HepG2 (cell line): ENCODE measurements around the gene PTH1R. TPM values are rescaled to one million over a fixed set of nuclear protein-coding genes. Genes with fewer than 3 reads are reported as not detected.

Experiments
- ATAC-seq: fragments of 200-7000 bp; cut with Tn5 transposase; 3 replicates; pipeline ENCODE4 v1.9.1; 2020; ENCODE audit warnings: mild to moderate bottlenecking, moderate library complexity
- BruUV-seq: library from RNA; stranded (reverse); fragments of 400-500 nt; replicated peaks from 2 replicates; lab custom pipeline; 2021; lab: Mats Ljungman, UMichigan
- CTCF ChIA-PET: fragments of 300-600 bp; formaldehyde crosslinking; extraction: SDS; loops from one replicate; lab custom pipeline; 2021; ENCODE audit warnings: low total read pairs, inconsistent platforms, low intra/inter-chr PET ratio; lab: Yijun Ruan, JAX
- POLR2A ChIA-PET: fragments of 350-600 bp; sonication (Branson Sonifier 250); formaldehyde crosslinking; loops from one replicate; lab custom pipeline; 2020; ENCODE audit warnings: antibody characterized with exemption, inconsistent platforms; lab: Yijun Ruan, JAX
- DNase-seq: peaks from one replicate; pipeline ENCODE4 v3.0.0-alpha.2; 2015; ENCODE audit warnings: low spot score
- FAIRE-seq: peaks from 3 replicates; lab custom pipeline; 2011; peaks lifted over from hg19 to GRCh38; lab: Jason Lieb, UNC
- H2AFZ ChIP-seq: one replicate; pipeline ENCODE4 v1.6.1; 2011; ENCODE audit warnings: low read length, inconsistent platforms
- H3K27ac ChIP-seq: fragments of 300-600 bp; 3 replicates; pipeline ENCODE4 v1.8.0; 2011; ENCODE audit warnings: mixed run types, mild to moderate bottlenecking, mixed read lengths, low read length, inconsistent platforms; ENCODE audit not compliant: insufficient read depth; ENCODE audit errors: extremely low read length
- H3K27me3 ChIP-seq, 2 experiments: fragments of 200-600 bp in 1 of 2; 2 replicates in 1 of 2; 3 replicates in 1 of 2; pipeline versions ENCODE4 v1.6.0 to v1.8.0; 2011; ENCODE audit warnings: low read length in 2 of 2, mild to moderate bottlenecking in 2 of 2, moderate library complexity in 2 of 2, inconsistent platforms in 1 of 2; ENCODE audit not compliant: insufficient read depth in 2 of 2, control insufficient read depth in 1 of 2
- H3K36me3 ChIP-seq, 2 experiments: fragments of 200-600 bp in 1 of 2; replicated peaks in 1 of 2; 2 replicates in 1 of 2; 3 replicates in 1 of 2; pipeline versions ENCODE4 v1.5.1 to v1.8.0; 2011; ENCODE audit warnings: low read length in 2 of 2, inconsistent platforms in 1 of 2; ENCODE audit not compliant: insufficient read depth in 2 of 2, control insufficient read depth in 1 of 2
- H3K4me1 ChIP-seq: 2 replicates; pipeline ENCODE4 v1.5.1; 2012; ENCODE audit warnings: low read length, inconsistent platforms; ENCODE audit not compliant: insufficient read depth
- H3K4me2 ChIP-seq: 2 replicates; pipeline ENCODE4 v1.6.0; 2011; ENCODE audit warnings: low read depth, low read length, inconsistent platforms
- H3K4me3 ChIP-seq, 3 experiments: fragments of 200-600 bp in 1 of 3; sonication (generic), shearing (Covaris generic) in 1 of 3; replicated peaks in 1 of 3; 2 replicates each; pipeline ENCODE4 v1.5.1; 2011 to 2016; ENCODE audit warnings: low read length in 3 of 3, inconsistent platforms in 2 of 3, low read depth in 2 of 3, mild to moderate bottlenecking in 2 of 3, control low read depth in 1 of 3, mixed read lengths in 1 of 3; ENCODE audit not compliant: insufficient read depth in 1 of 3
- H3K79me2 ChIP-seq: one replicate; pipeline ENCODE4 v1.6.1; 2011; ENCODE audit warnings: low read length, inconsistent platforms; ENCODE audit not compliant: insufficient read depth
- H3K9ac ChIP-seq: 2 replicates; pipeline ENCODE4 v1.6.0; 2011; ENCODE audit warnings: mild to moderate bottlenecking, low read depth, low read length, inconsistent platforms; ENCODE audit not compliant: insufficient read depth
- H3K9me3 ChIP-seq: 2 replicates; pipeline ENCODE4 v1.5.1; 2012; ENCODE audit warnings: mild to moderate bottlenecking, low read length
- H4K20me1 ChIP-seq: 2 replicates; pipeline ENCODE4 v1.6.0; 2011; ENCODE audit warnings: inconsistent platforms, mild to moderate bottlenecking, low read length, moderate library complexity; ENCODE audit not compliant: insufficient read depth
- ATAD3A ChIP-seq: sonication (generic); formaldehyde crosslinking; IDR thresholded peaks from 2 replicates; pipeline ENCODE4 v1.4.0; 2020; ENCODE audit warnings: missing genetic modification reagents
- BCL6 ChIP-seq: IDR thresholded peaks from 2 replicates; pipeline ENCODE4 v1.6.1; 2016; ENCODE audit warnings: missing genetic modification reagents, missing compliant biosample characterization
- GATA4 ChIP-seq: sonication (generic); IDR thresholded peaks from 2 replicates; pipeline ENCODE4 v1.6.1; 2016; ENCODE audit warnings: antibody characterized with exemption, low read depth, borderline replicate concordance
- JUND ChIP-seq: sonication (generic); formaldehyde crosslinking; IDR thresholded peaks from 2 replicates; pipeline ENCODE4 v1.8.0; 2022; ENCODE audit warnings: mild to moderate bottlenecking, missing genetic modification reagents
- KDM3A ChIP-seq: IDR thresholded peaks from 2 replicates; pipeline ENCODE4 v1.6.1; 2018; ENCODE audit warnings: low read depth, missing compliant biosample characterization
- MBNL3 ChIP-seq: fragments of 250-450 bp; sonication (Bioruptor Pico); conservative IDR thresholded peaks from 2 replicates; pipeline ENCODE4 v1.8.0; 2022; ENCODE audit warnings: mild to moderate bottlenecking, inconsistent platforms
- RFX1 ChIP-seq: fragments of 450-650 bp; IDR thresholded peaks from 2 replicates; pipeline ENCODE4 v1.6.1; 2017
- SNAPC2 ChIP-seq: sonication (generic); formaldehyde crosslinking; IDR thresholded peaks from 2 replicates; pipeline ENCODE4 v1.8.1; 2022; ENCODE audit warnings: mild to moderate bottlenecking, missing genetic modification reagents
- TCF7 ChIP-seq: sonication (generic); IDR thresholded peaks from 2 replicates; pipeline ENCODE4 v1.6.1; 2016; ENCODE audit warnings: antibody characterized with exemption, low read depth
- TMF1 ChIP-seq: sonication (generic); formaldehyde crosslinking; IDR thresholded peaks from 2 replicates; pipeline ENCODE4 v1.8.1; 2022; ENCODE audit warnings: low read depth, missing genetic modification reagents
- ZNF263 ChIP-seq: sonication (generic); formaldehyde crosslinking; IDR thresholded peaks from 2 replicates; pipeline ENCODE4 v1.4.0; 2020; ENCODE audit warnings: missing genetic modification reagents
- ZNF331 ChIP-seq: sonication (generic); formaldehyde crosslinking; IDR thresholded peaks from 2 replicates; pipeline ENCODE4 v1.4.0; 2020; ENCODE audit warnings: missing genetic modification reagents
- ZNF652 ChIP-seq: IDR thresholded peaks from 2 replicates; pipeline ENCODE4 v1.6.1; 2016; ENCODE audit warnings: low read depth, borderline replicate concordance
- ZSCAN20 ChIP-seq: sonication (generic); formaldehyde crosslinking; IDR thresholded peaks from 2 replicates; pipeline ENCODE4 v1.4.0; 2020; ENCODE audit warnings: missing genetic modification reagents, mild to moderate bottlenecking, borderline replicate concordance
- WGBS: methylation state at CpG from one replicate; pipeline ENCODE4 v1.1.6; 2017; ENCODE audit warnings: low lambda C conversion rate; 5-methylcytosine and 5-hydroxymethylcytosine counted together
- in situ Hi-C: cut with HindIII; loops from 2 replicates; pipeline ENCODE4 v1.10.0; 2017; ENCODE audit warnings: low pct_unique_long_range_greater_than_20kb; ENCODE audit not compliant: extremely low pct_ligation_motif_present
- intact Hi-C: fragments of 100-400 bp; cut with micrococcal nuclease; formaldehyde crosslinking; loops from one replicate; pipeline ENCODE4 v1.10.0; 2022; ENCODE audit not compliant: unreplicated experiment
- polyA plus RNA-seq, 8 experiments: library from polyadenylated mRNA; depleted of rRNA in 3 of 8; stranded (reverse) in 7 of 8; unstranded in 1 of 8; fragments of >200 nt; fragmentation: Illumina TruSeq in 4 of 8; extraction: Trizol in 4 of 8; gene quantifications; 2 replicates each; pipeline versions ENCODE4 v1.2.1 to v1.2.3, GENCODE V29; 2011 to 2016; ENCODE audit warnings: low read depth in 4 of 8, missing spikeins in 1 of 8, mixed read lengths in 1 of 8; ENCODE audit not compliant: insufficient read depth in 1 of 8
- total RNA-seq, 5 experiments: library from RNA; depleted of rRNA; stranded (reverse); fragments of >200 nt; fragmentation: Illumina TruSeq; extraction: Trizol; gene quantifications; 2 replicates each; pipeline ENCODE4 v1.2.3, GENCODE V29; 2016; ENCODE audit warnings: low read depth in 1 of 5
- TF ChIP-seq, protein P1 (sequence below), 2 experiments: sonication (generic) in 1 of 2; formaldehyde crosslinking in 1 of 2; IDR thresholded peaks; 2 replicates each; pipeline versions ENCODE4 v1.5.1 to v1.6.1; 2011 to 2020; ENCODE audit warnings: borderline replicate concordance in 1 of 2, low read depth in 1 of 2, low read length in 1 of 2, mild to moderate bottlenecking in 1 of 2, missing genetic modification reagents in 1 of 2, moderate library complexity in 1 of 2
- TF ChIP-seq, protein P2 (sequence below), 2 experiments: sonication (generic) in 1 of 2; formaldehyde crosslinking in 1 of 2; IDR thresholded peaks; 2 replicates each; pipeline versions ENCODE4 v1.4.0 to v1.6.1; 2018 to 2020; ENCODE audit warnings: missing genetic modification reagents in 2 of 2, borderline replicate concordance in 1 of 2, low read depth in 1 of 2, mild to moderate bottlenecking in 1 of 2, missing biosample characterization in 1 of 2
- TF ChIP-seq, protein P3 (sequence below): sonication (generic); formaldehyde crosslinking; conservative IDR thresholded peaks from 2 replicates; pipeline ENCODE4 v1.8.0; 2022; ENCODE audit warnings: mild to moderate bottlenecking, moderate library complexity, missing genetic modification reagents

Gene PTH1R
- total and polyA plus RNA-seq, 2 of the 13 experiments (the other 11 are each of a cell fraction or from before 2014, with no cell fraction given) = not detected

DNA sequence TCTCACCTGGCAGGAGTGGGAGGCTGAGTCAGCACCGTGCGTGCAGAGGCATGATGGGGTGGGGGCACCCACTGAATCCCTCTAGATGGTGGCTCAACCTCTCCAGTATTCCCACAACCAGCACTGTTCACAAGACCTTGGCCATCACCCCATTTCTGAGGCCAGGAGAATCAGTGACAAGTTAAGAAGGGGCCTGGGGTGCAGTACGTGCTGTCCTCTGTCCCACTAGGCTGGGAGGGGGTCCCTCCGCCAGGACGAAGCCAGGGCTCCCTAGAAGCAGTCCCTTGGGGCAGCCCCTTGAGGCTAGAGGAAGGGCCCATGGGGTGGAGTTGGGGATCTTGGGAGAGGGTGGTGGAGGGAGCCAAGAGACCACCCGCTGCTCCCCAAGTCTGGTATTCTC lies 19.1 kb upstream of the PTH1R start:
- FAIRE-seq (no peak), DNase-seq (no peak), ATAC-seq (no peak)
- H3K4me2 ChIP-seq = no peak overlapping the region
- no peak overlapping the region for H3K9ac ChIP-seq
- H3K36me3 ChIP-seq = no peaks in the 10 kb centered on the region
- H3K27me3 ChIP-seq = peaks cover 5 to 17% of the 10 kb centered on the region in 2 experiments; a peak in 3 of 5 replicates
- H4K20me1 ChIP-seq = no peaks in the 10 kb centered on the region
- 40% methylated on average over 6 of the region's 6 CpGs for WGBS
- intact Hi-C loops = no loop called here
- H3K27ac ChIP-seq = no peak overlapping the region
- H3K4me1 ChIP-seq = peaks cover 23% of the 10 kb centered on the region
- in situ Hi-C loops = no loop called here
- ChIA-PET POLR2A (no interaction called here), CTCF (no interaction called here)
- BruUV-seq = no TSS peak
- H3K4me3 ChIP-seq = no peak overlapping the region
- TF ChIP-seq BCL6 (no peak), ZNF263 (no peak), GATA4 (no peak), ZNF652 (CRISPR knock-in tag) (no peak), MBNL3 (CRISPR knock-in tag) (no peak), ZSCAN20 (CRISPR knock-in tag) (no peak), ATAD3A (CRISPR knock-in tag) (no peak), TMF1 (CRISPR knock-in tag) (no peak), TCF7 (no peak), SNAPC2 (CRISPR knock-in tag) (no peak), JUND (CRISPR knock-in tag) (no peak), ZNF331 (CRISPR knock-in tag) (no peak), KDM3A (CRISPR knock-in tag) (no peak), RFX1 (no peak)
- TF ChIP-seq, protein P1, sequence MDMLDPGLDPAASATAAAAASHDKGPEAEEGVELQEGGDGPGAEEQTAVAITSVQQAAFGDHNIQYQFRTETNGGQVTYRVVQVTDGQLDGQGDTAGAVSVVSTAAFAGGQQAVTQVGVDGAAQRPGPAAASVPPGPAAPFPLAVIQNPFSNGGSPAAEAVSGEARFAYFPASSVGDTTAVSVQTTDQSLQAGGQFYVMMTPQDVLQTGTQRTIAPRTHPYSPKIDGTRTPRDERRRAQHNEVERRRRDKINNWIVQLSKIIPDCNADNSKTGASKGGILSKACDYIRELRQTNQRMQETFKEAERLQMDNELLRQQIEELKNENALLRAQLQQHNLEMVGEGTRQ (IDR thresholded peaks at IDR 0.05; ENCODE audit: low read depth, low read length) = no peak
- TF ChIP-seq, protein P1 (CRISPR knock-in tag; IDR thresholded peaks at IDR 0.05; ENCODE audit: borderline replicate concordance) = no peak
- TF ChIP-seq, protein P2, sequence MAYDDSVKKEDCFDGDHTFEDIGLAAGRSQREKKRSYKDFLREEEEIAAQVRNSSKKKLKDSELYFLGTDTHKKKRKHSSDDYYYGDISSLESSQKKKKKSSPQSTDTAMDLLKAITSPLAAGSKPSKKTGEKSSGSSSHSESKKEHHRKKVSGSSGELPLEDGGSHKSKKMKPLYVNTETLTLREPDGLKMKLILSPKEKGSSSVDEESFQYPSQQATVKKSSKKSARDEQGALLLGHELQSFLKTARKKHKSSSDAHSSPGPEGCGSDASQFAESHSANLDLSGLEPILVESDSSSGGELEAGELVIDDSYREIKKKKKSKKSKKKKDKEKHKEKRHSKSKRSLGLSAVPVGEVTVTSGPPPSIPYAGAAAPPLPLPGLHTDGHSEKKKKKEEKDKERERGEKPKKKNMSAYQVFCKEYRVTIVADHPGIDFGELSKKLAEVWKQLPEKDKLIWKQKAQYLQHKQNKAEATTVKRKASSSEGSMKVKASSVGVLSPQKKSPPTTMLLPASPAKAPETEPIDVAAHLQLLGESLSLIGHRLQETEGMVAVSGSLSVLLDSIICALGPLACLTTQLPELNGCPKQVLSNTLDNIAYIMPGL (CRISPR knock-in tag; IDR thresholded peaks at IDR 0.05; ENCODE audit: borderline replicate concordance in 1 of 2, low read depth in 1 of 2) = no peak
- TF ChIP-seq, protein P3, sequence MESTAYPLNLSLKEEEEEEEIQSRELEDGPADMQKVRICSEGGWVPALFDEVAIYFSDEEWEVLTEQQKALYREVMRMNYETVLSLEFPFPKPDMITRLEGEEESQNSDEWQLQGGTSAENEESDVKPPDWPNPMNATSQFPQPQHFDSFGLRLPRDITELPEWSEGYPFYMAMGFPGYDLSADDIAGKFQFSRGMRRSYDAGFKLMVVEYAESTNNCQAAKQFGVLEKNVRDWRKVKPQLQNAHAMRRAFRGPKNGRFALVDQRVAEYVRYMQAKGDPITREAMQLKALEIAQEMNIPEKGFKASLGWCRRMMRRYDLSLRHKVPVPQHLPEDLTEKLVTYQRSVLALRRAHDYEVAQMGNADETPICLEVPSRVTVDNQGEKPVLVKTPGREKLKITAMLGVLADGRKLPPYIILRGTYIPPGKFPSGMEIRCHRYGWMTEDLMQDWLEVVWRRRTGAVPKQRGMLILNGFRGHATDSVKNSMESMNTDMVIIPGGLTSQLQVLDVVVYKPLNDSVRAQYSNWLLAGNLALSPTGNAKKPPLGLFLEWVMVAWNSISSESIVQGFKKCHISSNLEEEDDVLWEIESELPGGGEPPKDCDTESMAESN (CRISPR knock-in tag) = no peak
- H3K9me3 ChIP-seq = no peaks in the 10 kb centered on the region
- H2AFZ ChIP-seq = no peak overlapping the region
- H3K79me2 ChIP-seq = no peaks in the 10 kb centered on the region
